IPS DF 4.7 (cell line): Measurements from ENCODE around the gene N4BP2.
A peak's percentile ranks its signal among the peaks of the same experiment; 100 is the strongest.
"Not testable (repeated sequence)": the region's sequence is repeated elsewhere in the genome, so short reads cannot be mapped to it uniquely, and the experiment has no call there.

Experiments used
- DNase-seq: peaks from one replicate; pipeline ENCODE4 v3.0.0-alpha.2; 2013; ENCODE audit warnings: low spot score; ENCODE audit errors: extremely low read depth

Gene N4BP2

DNA sequence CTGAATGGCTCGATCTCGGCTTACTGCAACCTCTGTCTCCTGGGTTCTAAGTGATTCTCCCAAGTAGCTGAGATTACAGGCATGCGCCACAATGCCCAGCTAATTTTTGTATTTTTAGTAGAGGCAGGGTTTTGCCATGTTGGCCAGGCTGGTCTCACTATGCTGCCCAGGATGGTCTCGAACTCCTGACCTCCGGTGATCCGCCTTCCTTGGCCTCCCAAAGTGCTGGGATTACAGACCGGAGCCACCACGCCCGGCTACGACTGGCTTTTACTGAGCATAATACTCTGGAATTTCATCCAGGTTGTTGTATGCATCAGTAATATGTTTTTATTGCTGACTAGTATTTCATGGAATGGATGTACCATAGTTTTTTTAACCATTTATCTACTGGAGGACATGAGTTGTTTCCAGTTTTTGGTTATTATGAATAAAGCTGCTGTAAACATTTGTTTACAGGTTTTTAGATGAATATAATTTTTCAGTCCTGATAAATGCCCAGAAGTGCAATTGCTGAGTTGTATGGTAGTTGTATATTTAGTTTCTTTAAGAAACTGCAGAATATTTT, 31.2 kb downstream of the N4BP2 start:
- DNase-seq = no peak

GRCh38 chr4:40093400-40093799, 36.8 kb downstream of the N4BP2 start:
- not testable (repeated sequence) for DNase-seq

GRCh38 chr4:40099010-40099409, 42.4 kb downstream of the N4BP2 start:
- no peak for DNase-seq

DNA sequence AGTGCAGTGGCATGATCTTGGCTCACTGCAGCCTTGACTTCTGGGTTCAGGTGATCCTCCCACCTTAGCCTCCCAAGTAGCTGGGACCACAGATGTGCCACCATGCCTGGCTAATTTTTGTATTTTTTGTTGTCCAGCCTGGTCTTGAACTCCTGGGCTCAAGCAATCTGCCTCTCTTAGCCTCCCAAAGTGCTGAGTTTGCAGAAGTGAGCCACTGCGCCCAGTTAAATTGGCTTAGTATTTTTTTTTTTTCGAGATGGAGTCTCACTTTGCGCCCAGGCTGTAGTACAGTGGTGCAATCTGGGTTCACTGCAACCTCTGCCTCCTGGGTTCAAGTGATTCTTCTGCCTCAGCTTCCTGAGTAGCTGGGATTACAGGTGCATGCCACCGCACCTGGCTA, 50.5 kb downstream of the N4BP2 start:
- DNase-seq = not testable (repeated sequence)

DNA sequence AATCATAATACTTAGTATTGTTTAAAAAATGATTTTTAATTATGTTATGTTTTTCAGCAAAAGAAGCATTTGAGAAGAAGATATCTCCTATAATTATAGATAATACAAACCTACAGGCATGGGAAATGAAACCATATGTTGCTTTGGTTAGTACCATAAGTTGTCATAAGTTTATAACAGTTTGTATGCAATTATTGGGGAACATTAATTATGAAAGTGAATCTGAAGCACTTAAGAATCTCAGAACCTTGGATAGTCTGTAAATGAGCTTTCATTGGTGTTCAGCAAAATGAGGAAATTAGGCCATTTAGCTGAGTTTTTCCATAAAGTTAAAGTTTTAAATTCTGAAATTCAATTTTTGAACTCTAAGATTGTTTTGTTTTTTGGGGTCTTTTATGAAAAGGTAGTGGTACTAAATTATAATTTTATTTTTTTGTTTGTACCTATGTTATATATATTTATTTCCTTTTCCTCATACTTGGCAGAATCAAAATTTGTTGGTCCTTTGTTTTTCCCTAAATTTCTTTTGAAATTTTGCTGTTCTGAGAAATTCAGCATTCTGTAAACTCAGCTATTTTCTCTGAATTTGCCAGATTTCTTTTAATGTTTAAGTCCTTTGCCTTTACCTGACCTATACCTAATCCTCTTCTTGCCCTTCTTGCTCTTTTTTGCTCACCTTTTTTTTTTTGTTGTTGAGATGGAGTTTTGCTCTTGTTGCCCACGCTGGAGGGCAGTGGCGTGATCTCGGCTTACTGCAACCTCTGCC, 55.6 kb downstream of the N4BP2 start:
- DNase-seq = no peak

DNA sequence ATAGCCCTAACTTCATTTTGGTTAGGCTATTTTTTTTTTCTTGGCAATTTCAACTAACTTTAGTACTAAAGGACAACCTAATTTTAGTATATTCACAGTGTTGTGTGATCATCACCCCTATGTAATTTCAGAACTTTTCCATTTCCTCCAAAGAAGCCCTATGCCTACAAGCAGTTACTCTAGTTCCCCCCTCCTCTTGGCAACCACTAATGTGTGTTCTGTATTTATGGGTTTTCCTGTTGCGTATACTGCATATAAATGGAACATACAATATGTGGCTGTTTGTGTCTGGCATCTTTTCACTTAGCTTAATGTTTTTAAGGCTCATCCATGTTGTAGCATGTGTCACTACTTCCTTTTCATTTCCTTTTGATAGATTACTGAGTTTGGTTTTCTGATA, 57.6 kb downstream of the N4BP2 start:
- no peak for DNase-seq

DNA sequence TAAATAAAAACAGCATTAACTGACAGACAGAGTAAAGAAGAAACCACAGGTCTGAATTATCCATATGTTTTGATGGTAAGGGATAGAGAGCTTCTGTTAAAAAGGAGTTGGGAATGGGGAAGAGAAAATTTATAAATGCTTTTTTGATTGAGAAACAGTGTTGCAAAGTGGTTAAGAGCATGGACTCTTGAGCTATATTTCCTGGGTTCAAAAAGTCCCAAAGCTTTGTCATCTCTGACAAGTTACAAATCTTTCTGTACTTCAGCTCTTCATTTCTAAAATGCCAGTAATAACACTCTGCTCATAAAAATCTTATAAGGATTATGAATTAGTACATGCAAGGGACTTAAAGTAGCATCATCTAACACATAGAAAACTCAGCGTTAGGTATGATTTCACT, 62.2 kb downstream of the N4BP2 start:
- no peak for DNase-seq

- no peak for DNase-seq
Measured at GRCh38 chr4:40119344-40119743, 62.7 kb downstream of the N4BP2 start.

DNA sequence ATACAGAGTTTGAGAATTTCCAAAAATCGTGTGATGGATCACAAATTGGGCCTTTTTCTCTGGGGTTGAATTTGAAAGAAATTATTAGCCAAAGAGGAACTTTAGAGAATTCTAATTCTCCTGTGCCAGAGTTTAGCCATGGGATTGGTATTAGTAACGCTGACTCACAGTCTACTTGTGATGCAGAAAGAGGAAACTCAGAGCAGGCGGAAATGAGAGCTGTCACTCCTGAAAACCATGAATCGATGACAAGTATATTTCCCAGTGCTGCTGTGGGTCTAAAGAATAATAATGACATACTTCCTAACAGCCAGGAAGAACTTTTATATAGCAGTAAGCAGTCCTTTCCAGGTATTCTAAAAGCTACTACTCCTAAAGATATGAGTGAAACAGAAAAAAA, 64.9 kb downstream of the N4BP2 start:
- DNase-seq = no peak

- DNase-seq = no peak
Measured at GRCh38 chr4:40122941-40123340, 66.3 kb downstream of the N4BP2 start.

GRCh38 chr4:40124690-40125089, 68.0 kb downstream of the N4BP2 start:
- no peak for DNase-seq

GRCh38 chr4:40130401-40131036, 73.9 kb downstream of the N4BP2 start:
- DNase-seq = no peak

DNA sequence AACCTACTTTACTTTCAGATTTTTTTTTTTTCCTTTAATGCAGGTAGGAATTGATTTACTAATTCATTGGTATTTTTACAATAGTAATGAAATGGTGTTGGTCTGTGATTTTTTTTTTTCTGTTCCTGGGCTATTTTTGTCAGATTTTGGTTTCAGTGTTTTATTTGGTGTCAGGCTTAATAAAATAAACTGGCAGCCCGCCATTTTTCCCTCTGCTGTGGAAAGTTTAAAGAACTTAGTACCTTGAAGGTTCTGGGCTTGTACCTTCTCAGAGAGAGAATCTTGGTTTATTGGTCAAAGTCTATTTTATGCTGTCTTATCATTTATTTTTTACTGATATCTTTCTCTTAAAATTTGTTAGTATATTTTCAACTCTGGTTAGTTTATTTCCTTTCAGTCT, 76.2 kb downstream of the N4BP2 start:
- DNase-seq = no peak

- DNase-seq = no peak
Measured at GRCh38 chr4:40134206-40134917, 77.7 kb downstream of the N4BP2 start.

DNA sequence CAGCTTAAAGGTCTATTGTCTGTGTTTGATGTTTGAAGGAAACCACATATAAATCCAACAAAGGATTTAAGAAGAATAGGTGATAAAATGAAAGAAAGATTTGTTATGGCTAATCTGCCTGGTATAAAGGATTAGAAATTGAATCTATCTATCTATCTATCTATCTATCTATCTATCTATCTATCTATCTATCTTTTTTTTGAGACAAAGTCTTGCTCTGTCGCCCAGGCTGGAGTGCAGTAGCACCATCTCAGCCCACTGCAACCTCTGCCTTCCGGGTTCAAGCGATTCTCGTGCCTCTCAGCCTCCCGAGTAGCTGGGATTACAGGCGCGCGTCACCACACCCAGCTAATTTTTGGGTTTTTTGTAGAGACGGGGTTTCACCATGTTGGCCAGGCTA, 79.6 kb downstream of the N4BP2 start:
- not testable (repeated sequence) for DNase-seq

DNA sequence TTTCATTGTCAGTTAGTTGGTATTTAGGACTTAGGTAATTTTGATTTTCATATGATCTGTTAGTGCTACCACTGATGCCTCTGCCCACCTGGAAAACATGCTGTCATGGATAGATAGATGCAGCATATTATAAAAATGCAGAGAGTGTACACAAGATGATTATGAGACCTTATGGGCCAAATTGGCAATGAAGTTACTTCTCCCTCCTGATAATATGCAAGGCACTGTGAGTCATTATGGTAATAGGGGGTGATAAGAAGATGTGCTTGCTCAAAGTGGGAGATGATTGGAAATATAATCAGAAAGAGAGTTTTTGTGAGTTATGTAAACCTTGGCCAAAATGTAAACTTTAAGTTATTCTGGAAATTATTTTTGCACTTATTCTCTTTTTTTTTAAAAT, 83.5 kb downstream of the N4BP2 start:
- no peak for DNase-seq

DNA sequence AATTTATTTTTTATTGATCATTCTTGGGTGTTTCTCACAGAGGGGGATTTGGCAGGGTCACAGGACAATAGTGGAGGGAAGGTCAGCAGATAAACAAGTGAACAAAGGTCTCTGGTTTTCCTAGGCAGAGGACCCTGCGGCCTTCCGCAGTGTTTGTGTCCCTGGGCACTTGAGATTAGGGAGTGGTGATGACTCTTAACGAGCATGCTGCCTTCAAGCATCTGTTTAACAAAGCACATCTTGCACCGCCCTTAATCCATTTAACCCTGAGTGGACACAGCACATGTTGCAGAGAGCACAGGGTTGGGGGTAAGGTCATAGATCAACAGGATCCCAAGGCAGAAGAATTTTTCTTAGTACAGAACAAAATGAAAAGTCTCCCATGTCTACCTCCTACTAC, 83.9 kb downstream of the N4BP2 start:
- DNase-seq = not testable (repeated sequence)

DNA sequence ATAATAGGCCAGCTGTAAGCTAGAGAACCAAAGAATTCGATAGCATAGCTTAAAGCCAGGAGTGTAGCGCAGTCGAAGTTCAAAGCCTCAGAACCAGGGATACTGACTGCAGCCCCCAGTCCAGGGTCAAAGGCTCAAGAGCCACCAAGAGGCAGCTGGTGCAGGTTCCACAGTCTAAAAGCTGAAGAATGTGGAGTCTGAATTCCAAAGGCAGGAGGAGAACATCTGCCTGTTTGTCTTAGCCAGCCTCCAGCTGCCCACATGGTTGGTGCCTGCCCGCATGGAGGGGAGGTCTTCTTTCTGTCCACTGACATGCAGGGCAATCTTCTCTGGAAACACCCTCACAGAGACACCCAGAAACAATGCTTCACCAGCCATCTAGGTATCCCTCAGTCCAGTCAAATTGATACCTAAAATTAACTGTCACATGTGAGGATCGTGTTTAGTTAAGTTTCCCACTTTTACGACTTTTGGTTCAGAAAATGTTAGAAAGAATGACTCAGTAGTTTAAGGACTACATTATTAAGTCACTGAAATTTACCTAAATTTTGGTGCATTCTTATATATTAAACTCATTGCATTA, 87.4 kb downstream of the N4BP2 start:
- DNase-seq = no peak

DNA sequence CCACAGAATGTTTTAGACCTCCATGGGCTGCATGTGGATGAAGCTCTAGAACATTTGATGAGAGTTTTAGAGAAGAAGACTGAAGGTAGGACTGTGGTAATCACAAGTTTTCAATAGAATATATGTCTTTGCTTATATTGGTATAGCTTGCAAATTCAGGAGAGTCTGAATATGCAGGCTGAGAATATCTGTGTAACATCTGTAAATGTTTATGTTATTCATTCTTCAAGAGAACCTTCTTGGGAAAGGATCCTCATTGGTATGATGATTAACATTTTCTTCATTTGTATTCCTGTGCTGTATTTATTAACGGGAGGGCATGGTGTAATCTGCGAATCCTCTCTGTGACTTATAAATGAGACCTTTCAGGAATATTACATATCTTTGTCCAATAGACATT, 88.1 kb downstream of the N4BP2 start:
- no peak for DNase-seq

GRCh38 chr4:40147490-40147889, 90.8 kb downstream of the N4BP2 start:
- DNase-seq = not testable (repeated sequence)

DNA sequence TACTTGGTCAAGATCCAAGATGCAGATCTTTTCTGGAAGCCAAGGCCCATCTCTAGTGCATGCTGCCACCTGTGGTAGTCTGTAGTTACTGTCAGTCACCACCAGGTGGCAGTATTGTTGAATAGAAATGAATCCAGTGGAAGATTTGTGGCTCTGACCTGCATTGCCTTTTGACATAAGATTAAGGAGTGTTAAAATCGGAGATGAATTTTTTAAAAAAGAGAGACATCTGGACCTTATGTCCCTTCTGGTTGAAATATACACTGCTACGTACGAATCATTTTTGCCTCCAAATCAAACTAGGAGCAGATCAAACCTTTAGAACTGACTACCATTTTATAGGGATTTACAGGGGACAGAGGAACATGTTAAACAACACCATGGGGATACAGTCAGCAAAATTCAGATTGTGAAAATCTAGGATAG, 93.3 kb downstream of the N4BP2 start:
- DNase-seq = peak; percentile 58

DNA sequence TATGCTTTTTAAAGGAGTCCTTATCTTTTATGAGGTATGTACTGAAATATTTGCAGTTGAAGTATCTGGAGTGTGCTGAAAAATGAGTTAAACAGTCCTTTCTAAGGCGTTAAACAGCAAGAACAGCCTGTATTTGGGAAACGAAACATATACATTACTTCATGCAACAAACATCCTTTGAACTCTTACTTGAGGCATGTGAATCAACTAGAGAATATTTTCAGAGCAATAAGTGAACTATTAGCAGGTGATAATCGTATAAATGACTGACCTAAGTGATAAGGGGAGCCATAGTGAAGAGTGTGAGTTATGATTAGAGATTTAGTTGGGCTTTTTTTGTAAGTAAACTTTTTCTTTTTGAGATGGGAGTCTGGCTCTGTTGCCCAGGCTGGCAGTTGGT, 94.3 kb downstream of the N4BP2 start:
- no peak for DNase-seq
